Measurements from ENCODE around the gene VIT. TPM values are rescaled to one million over a fixed set of nuclear protein-coding genes. Genes with fewer than 3 reads are reported as not detected.

Gene VIT
- total RNA-seq, 1 experiment from 2014 or later: not detected

DNA sequence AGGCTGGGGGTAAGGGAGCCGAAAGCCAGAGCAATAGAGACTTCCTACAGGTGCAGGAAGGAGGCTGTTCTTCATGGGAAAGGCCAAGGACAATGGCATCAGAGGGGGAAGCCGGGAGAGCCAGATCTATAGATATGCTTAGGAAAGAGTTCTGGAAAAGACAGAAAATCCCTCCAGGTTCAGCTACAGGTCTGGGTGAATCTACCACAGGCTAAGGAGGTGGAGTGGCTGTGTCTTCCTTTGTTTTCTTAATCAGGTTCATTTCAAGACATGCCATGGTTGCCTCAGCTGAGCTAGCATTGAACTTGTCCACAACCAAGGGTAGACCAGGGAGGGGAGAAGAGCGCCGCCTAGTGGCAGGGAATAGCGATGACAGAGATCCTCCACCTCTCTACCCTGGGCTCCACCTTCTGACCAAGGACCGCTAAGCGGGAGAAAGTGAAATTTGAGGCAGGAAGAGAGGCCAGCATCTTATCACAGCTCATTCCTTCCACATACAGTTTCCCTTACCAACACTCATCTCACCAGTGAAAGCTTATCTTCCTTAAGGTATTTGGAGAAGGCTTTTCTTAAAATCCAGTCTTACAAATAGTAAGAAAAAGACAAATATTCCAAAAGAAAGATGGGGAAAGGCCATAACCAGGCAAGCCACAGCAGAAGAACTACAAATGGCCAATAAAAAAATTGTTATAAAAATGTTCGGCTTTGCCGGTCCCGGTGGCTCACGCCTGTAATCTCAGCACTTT lies 74.2 kb downstream of the VIT start:
- H3K4me3 ChIP-seq (ENCODE audit: low read length): no peak overlapping the region
- POLR2A ChIA-PET (ENCODE audit: unreplicated experiment): no interaction called here
- intact Hi-C loops (cut with micrococcal nuclease): no loop called here

DNA sequence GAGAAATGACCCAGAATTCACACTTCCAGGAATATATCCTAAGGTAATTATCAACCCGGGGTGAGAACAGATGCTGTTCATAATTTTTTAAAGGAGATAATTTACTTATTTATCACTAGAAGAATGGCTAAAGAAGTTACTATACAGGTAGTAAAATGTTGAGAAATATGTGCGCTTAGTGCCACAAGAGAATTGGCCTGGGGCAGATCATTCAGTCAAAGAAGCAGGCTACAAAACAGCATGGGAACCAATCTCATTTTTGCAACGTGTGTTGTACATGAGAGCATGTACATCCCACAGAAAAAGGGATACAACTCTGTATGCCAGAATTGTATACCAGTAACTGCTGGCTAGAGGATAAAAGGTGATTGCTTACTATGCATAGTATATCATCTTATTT lies 75.2 kb downstream of the VIT start:
- DNase-seq: no peak
- POLR2A ChIA-PET (ENCODE audit: unreplicated experiment): no interaction called here
- TF ChIP-seq EZH2 (IDR thresholded peaks at IDR 0.05; ENCODE audit: low read length, unreplicated experiment): no peak
- TF ChIP-seq EZH2phosphoT487 (IDR thresholded peaks at IDR 0.05; ENCODE audit: borderline replicate concordance, low read length): no peak
- TF ChIP-seq, protein P1, sequence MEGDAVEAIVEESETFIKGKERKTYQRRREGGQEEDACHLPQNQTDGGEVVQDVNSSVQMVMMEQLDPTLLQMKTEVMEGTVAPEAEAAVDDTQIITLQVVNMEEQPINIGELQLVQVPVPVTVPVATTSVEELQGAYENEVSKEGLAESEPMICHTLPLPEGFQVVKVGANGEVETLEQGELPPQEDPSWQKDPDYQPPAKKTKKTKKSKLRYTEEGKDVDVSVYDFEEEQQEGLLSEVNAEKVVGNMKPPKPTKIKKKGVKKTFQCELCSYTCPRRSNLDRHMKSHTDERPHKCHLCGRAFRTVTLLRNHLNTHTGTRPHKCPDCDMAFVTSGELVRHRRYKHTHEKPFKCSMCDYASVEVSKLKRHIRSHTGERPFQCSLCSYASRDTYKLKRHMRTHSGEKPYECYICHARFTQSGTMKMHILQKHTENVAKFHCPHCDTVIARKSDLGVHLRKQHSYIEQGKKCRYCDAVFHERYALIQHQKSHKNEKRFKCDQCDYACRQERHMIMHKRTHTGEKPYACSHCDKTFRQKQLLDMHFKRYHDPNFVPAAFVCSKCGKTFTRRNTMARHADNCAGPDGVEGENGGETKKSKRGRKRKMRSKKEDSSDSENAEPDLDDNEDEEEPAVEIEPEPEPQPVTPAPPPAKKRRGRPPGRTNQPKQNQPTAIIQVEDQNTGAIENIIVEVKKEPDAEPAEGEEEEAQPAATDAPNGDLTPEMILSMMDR (conservative IDR thresholded peaks at IDR 0.05; ENCODE audit: low read depth, low read length): no peak

More for the DNA sequence above, 74.2 kb downstream of the VIT start:
- H3K4me1 ChIP-seq (ENCODE audit: insufficient read depth, low read length): no peaks in the 10 kb centered on the region
- H3K27me3 ChIP-seq (ENCODE audit: low read length): no peaks in the 10 kb centered on the region
- no TSS peak for BruUV-seq (replicated peaks)
- H2AFZ ChIP-seq (ENCODE audit: low read length): no peak overlapping the region
- DNase-seq (peak; percentile 49), ATAC-seq (peak; percentile 69; the same call in 1 of the 2 replicates)
- no peak for TF ChIP-seq EZH2phosphoT487 (IDR thresholded peaks at IDR 0.05; ENCODE audit: borderline replicate concordance, low read length)
- TF ChIP-seq, protein P1 (conservative IDR thresholded peaks at IDR 0.05; ENCODE audit: low read depth, low read length): peak; percentile 80
- no peaks in the 10 kb centered on the region for H3F3A ChIP-seq (ENCODE audit: low read length, unreplicated experiment)
- H3K79me2 ChIP-seq (ENCODE audit: low read length): no peaks in the 10 kb centered on the region
- H3K36me3 ChIP-seq (ENCODE audit: low read depth, low read length): no peaks in the 10 kb centered on the region
- no peaks in the 10 kb centered on the region for H4K20me1 ChIP-seq (ENCODE audit: low read length)
- no peak overlapping the region for H3K9ac ChIP-seq (ENCODE audit: low read length)
- no peaks in the 10 kb centered on the region for H3K9me2 ChIP-seq (replicated peaks; ENCODE audit: low read length)
- CTCF ChIA-PET: interaction anchor here (0.6 kb wide), 1 partner anchor 111 kb away, joined by 3 read pairs; no protein-coding TSS in a partner anchor
- H3K4me2 ChIP-seq (ENCODE audit: low read length): no peak overlapping the region
- H3K9me3 ChIP-seq (ENCODE audit: low read length): no peaks in the 10 kb centered on the region
- no peak overlapping the region for H3K27ac ChIP-seq (ENCODE audit: low read length)

DNA sequence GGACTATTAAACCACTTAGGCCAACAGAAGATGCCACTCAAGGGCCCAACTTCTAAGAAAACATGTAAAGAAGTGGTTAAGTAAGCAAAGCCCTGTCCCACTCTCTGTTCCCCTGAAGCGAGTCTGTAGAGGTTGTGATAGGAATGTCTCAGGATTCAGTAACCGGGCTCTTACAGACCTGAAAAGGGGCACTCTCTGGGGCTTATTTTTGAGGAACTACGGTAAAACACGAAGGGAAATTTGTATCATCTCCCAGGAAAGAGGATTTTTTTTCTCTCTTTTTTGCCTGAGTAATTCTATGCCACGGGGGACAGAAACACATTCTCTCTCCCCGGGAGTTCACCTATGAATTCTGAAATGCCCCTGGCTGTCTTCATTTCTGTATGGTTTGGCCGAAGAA lies 77.4 kb downstream of the VIT start:
- TF ChIP-seq EZH2 (IDR thresholded peaks at IDR 0.05; ENCODE audit: low read length, unreplicated experiment): no peak
- TF ChIP-seq, protein P1 (conservative IDR thresholded peaks at IDR 0.05; ENCODE audit: low read depth, low read length): no peak
- no peak for TF ChIP-seq EZH2phosphoT487 (IDR thresholded peaks at IDR 0.05; ENCODE audit: borderline replicate concordance, low read length)
- intact Hi-C loops (cut with micrococcal nuclease): no loop called here
- Histone ChIP-seq H3K9me2 (replicated peaks; ENCODE audit: low read length) (no peaks in the 10 kb centered on the region), H3K4me2 (ENCODE audit: low read length) (no peak overlapping the region), H3K27me3 (ENCODE audit: low read length) (no peaks in the 10 kb centered on the region), H3K4me1 (ENCODE audit: insufficient read depth, low read length) (no peaks in the 10 kb centered on the region), H3F3A (ENCODE audit: low read length, unreplicated experiment) (no peaks in the 10 kb centered on the region), H3K9ac (ENCODE audit: low read length) (no peak overlapping the region), H3K9me3 (ENCODE audit: low read length) (no peaks in the 10 kb centered on the region), H4K20me1 (ENCODE audit: low read length) (no peaks in the 10 kb centered on the region), H3K79me2 (ENCODE audit: low read length) (no peaks in the 10 kb centered on the region), H3K27ac (ENCODE audit: low read length) (no peak overlapping the region), H2AFZ (ENCODE audit: low read length) (no peak overlapping the region), H3K36me3 (ENCODE audit: low read depth, low read length) (no peaks in the 10 kb centered on the region), H3K4me3 (ENCODE audit: low read length) (no peak overlapping the region)
- no TSS peak for BruUV-seq (replicated peaks)
- ATAC-seq (no peak), DNase-seq (no peak)
- CTCF ChIA-PET: no interaction called here
- POLR2A ChIA-PET (ENCODE audit: unreplicated experiment): no interaction called here

More for the DNA sequence above, 75.2 kb downstream of the VIT start:
- no peaks in the 10 kb centered on the region for H4K20me1 ChIP-seq (ENCODE audit: low read length)
- H3K27ac ChIP-seq (ENCODE audit: low read length): no peak overlapping the region
- no peaks in the 10 kb centered on the region for H3K9me2 ChIP-seq (replicated peaks; ENCODE audit: low read length)
- no peak overlapping the region for H3K4me2 ChIP-seq (ENCODE audit: low read length)
- H3K79me2 ChIP-seq (ENCODE audit: low read length): no peaks in the 10 kb centered on the region
- no peak overlapping the region for H3K9ac ChIP-seq (ENCODE audit: low read length)
- no peaks in the 10 kb centered on the region for H3K4me1 ChIP-seq (ENCODE audit: insufficient read depth, low read length)
- no peaks in the 10 kb centered on the region for H3K27me3 ChIP-seq (ENCODE audit: low read length)
- intact Hi-C loops (cut with micrococcal nuclease): no loop called here
- no peaks in the 10 kb centered on the region for H3F3A ChIP-seq (ENCODE audit: low read length, unreplicated experiment)
- no peaks in the 10 kb centered on the region for H3K36me3 ChIP-seq (ENCODE audit: low read depth, low read length)
- H3K4me3 ChIP-seq (ENCODE audit: low read length): no peak overlapping the region
- no peak for ATAC-seq
- H2AFZ ChIP-seq (ENCODE audit: low read length): no peak overlapping the region
- H3K9me3 ChIP-seq (ENCODE audit: low read length): no peaks in the 10 kb centered on the region
- no TSS peak for BruUV-seq (replicated peaks)
- CTCF ChIA-PET: no interaction called here
